Upper lobe of left lung (tissue), 4 donors: ENCODE results near the gene WDR45B.

ENCODE experiments used
- EP300 ChIP-seq, 4 donors: sonication (generic); formaldehyde crosslinking; IDR thresholded peaks; one replicate each; pipeline ENCODE4 v1.5.1; 2017; ENCODE audit warnings: antibody characterized with exemption in 4 of 4, control low read depth in 2 of 4
- POLR2AphosphoS5 ChIP-seq, 2 donors: sonication (generic); formaldehyde crosslinking; IDR thresholded peaks; one replicate each; pipeline ENCODE4 v1.5.1; 2017; ENCODE audit warnings: antibody characterized with exemption in 2 of 2
- TF ChIP-seq, protein P1 (sequence below), 6 experiments: fragments of 450-650 bp in 4 of 6; fragments of 200-600 bp in 2 of 6; sonication (generic) in 2 of 6; IDR thresholded peaks; one replicate each; pipeline ENCODE4 v1.5.1; 2016 to 2019; ENCODE audit warnings: antibody characterized with exemption in 6 of 6

DNA sequence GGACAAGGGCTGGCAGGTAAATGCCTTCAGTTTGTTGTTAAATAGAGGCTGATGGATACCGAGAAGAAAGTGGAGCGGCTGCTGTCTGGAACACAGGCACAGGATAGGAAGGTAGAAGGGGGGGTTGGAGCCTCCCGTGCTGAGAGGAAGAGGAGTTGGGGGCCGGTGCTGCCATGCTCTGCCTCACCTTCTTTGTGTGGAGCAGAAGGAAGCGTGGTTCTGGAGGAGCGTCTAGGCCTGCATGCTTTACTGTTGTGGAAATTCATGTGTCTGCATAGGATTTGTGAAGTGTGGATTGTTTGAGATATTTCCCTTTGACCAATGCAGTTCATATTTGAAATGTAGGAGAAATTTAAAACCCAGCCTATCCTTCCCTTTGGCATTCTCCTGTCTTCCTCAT is 76.4 kb downstream of the WDR45B start:
- TF ChIP-seq POLR2AphosphoS5 (IDR thresholded peaks at IDR 0.05) (no peak), EP300 (IDR thresholded peaks at IDR 0.05) (no peak)
- TF ChIP-seq, protein P1, sequence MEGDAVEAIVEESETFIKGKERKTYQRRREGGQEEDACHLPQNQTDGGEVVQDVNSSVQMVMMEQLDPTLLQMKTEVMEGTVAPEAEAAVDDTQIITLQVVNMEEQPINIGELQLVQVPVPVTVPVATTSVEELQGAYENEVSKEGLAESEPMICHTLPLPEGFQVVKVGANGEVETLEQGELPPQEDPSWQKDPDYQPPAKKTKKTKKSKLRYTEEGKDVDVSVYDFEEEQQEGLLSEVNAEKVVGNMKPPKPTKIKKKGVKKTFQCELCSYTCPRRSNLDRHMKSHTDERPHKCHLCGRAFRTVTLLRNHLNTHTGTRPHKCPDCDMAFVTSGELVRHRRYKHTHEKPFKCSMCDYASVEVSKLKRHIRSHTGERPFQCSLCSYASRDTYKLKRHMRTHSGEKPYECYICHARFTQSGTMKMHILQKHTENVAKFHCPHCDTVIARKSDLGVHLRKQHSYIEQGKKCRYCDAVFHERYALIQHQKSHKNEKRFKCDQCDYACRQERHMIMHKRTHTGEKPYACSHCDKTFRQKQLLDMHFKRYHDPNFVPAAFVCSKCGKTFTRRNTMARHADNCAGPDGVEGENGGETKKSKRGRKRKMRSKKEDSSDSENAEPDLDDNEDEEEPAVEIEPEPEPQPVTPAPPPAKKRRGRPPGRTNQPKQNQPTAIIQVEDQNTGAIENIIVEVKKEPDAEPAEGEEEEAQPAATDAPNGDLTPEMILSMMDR (IDR thresholded peaks at IDR 0.05) = no peak
